Measurements from ENCODE around the gene AP1B1.

- TF ChIP-seq CTCF (IDR thresholded peaks at IDR 0.05; ENCODE audit: poor library complexity) (no peak), EZH2phosphoT487 (IDR thresholded peaks at IDR 0.05; ENCODE audit: low read depth, severe bottlenecking, unreplicated experiment) (no peak), EZH2 (IDR thresholded peaks at IDR 0.05; ENCODE audit: borderline replicate concordance) (no peak)
Observed at GRCh38 chr22:29351042-29351441, 37.3 kb downstream of the AP1B1 start.
